ENCODE data around the gene USP48. TPM values are rescaled to one million over a fixed set of nuclear protein-coding genes. Genes with fewer than 3 reads are reported as not detected.
"Not testable (repeated sequence)": the region's sequence is repeated elsewhere in the genome, so short reads cannot be mapped to it uniquely, and the experiment has no call there.

USP48 gene
- total RNA-seq, 2 donors from 2014 or later = 129 to 143 TPM

- H3K27ac Mint-ChIP-seq = no peak overlapping the region
- no peak for DNase-seq
- no peaks in the 10 kb centered on the region for H3K36me3 Mint-ChIP-seq (ENCODE audit: insufficient read depth in 2 of 2)
- peaks cover 7% of the 10 kb centered on the region for H3K4me1 Mint-ChIP-seq (ENCODE audit: low read depth)
- no peak overlapping the region for H3K4me3 Mint-ChIP-seq
- ATAC-seq (replicated peaks in 1 of 2) = no peak
- H3K27me3 Mint-ChIP-seq (ENCODE audit: low read depth) = peaks cover 8% of the 10 kb centered on the region
- no peaks in the 10 kb centered on the region for H3K9me3 Mint-ChIP-seq
Observed at GRCh38 chr1:21640653-21641052, 142.3 kb downstream of the USP48 start.

GRCh38 chr1:21639594-21640041 is 143.3 kb downstream of the USP48 start:
- H3K36me3 Mint-ChIP-seq (ENCODE audit: insufficient read depth in 2 of 2) = no peaks in the 10 kb centered on the region
- H3K27me3 Mint-ChIP-seq (ENCODE audit: low read depth) = peaks cover 8% of the 10 kb centered on the region
- H3K4me1 Mint-ChIP-seq (ENCODE audit: low read depth) = peaks cover 7% of the 10 kb centered on the region
- ATAC-seq (replicated peaks in 1 of 2) = no peak
- no peak overlapping the region for H3K4me3 Mint-ChIP-seq
- no peaks in the 10 kb centered on the region for H3K9me3 Mint-ChIP-seq
- DNase-seq = no peak
- H3K27ac Mint-ChIP-seq = no peak overlapping the region

GRCh38 chr1:21638531-21639341 is 144.2 kb downstream of the USP48 start:
- H3K4me1 Mint-ChIP-seq (ENCODE audit: low read depth) = peaks cover 7% of the 10 kb centered on the region
- H3K27ac Mint-ChIP-seq = no peak overlapping the region
- H3K4me3 Mint-ChIP-seq = no peak overlapping the region
- peaks cover 3% of the 10 kb centered on the region for H3K27me3 Mint-ChIP-seq (ENCODE audit: low read depth)
- H3K36me3 Mint-ChIP-seq (ENCODE audit: insufficient read depth in 2 of 2) = no peaks in the 10 kb centered on the region
- no peaks in the 10 kb centered on the region for H3K9me3 Mint-ChIP-seq
- ATAC-seq (replicated peaks in 1 of 2) = peak; percentile 52 to 66
- no peak for DNase-seq

GRCh38 chr1:21637514-21637913 is 145.4 kb downstream of the USP48 start:
- Mint-ChIP-seq H3K27me3 (ENCODE audit: low read depth) (no peaks in the 10 kb centered on the region), H3K27ac (no peak overlapping the region), H3K9me3 (no peaks in the 10 kb centered on the region), H3K4me3 (no peak overlapping the region), H3K36me3 (ENCODE audit: insufficient read depth in 2 of 2) (no peaks in the 10 kb centered on the region), H3K4me1 (ENCODE audit: low read depth) (peaks cover 7% of the 10 kb centered on the region)
- ATAC-seq (replicated peaks in 1 of 2) (no peak), DNase-seq (no peak)

GRCh38 chr1:21636029-21636428 is 146.9 kb downstream of the USP48 start:
- peaks cover 5% of the 10 kb centered on the region for H3K27me3 Mint-ChIP-seq (ENCODE audit: low read depth)
- H3K9me3 Mint-ChIP-seq = no peaks in the 10 kb centered on the region
- peaks cover 7% of the 10 kb centered on the region for H3K4me1 Mint-ChIP-seq (ENCODE audit: low read depth)
- no peak overlapping the region for H3K27ac Mint-ChIP-seq
- no peaks in the 10 kb centered on the region for H3K36me3 Mint-ChIP-seq (ENCODE audit: insufficient read depth in 2 of 2)
- no peak overlapping the region for H3K4me3 Mint-ChIP-seq
- ATAC-seq (replicated peaks in 1 of 2) = no peak
- no peak for DNase-seq

GRCh38 chr1:21634806-21635535 is 148.0 kb downstream of the USP48 start:
- no peak overlapping the region for H3K27ac Mint-ChIP-seq
- H3K4me3 Mint-ChIP-seq = no peak overlapping the region
- no peaks in the 10 kb centered on the region for H3K36me3 Mint-ChIP-seq (ENCODE audit: insufficient read depth in 2 of 2)
- peaks cover 12% of the 10 kb centered on the region for H3K27me3 Mint-ChIP-seq (ENCODE audit: low read depth)
- H3K9me3 Mint-ChIP-seq = no peaks in the 10 kb centered on the region
- DNase-seq = no peak
- H3K4me1 Mint-ChIP-seq (ENCODE audit: low read depth) = peaks cover 7% of the 10 kb centered on the region
- no peak for ATAC-seq (replicated peaks in 1 of 2)

- no peaks in the 10 kb centered on the region for H3K9me3 Mint-ChIP-seq
- H3K36me3 Mint-ChIP-seq (ENCODE audit: insufficient read depth in 2 of 2) = no peaks in the 10 kb centered on the region
- ATAC-seq (replicated peaks in 1 of 2) = no peak
- peaks cover 12% of the 10 kb centered on the region for H3K27me3 Mint-ChIP-seq (ENCODE audit: low read depth)
- H3K4me1 Mint-ChIP-seq (ENCODE audit: low read depth) = peaks cover 7% of the 10 kb centered on the region
- H3K27ac Mint-ChIP-seq = no peak overlapping the region
- H3K4me3 Mint-ChIP-seq = no peak overlapping the region
- DNase-seq = no peak
Observed at GRCh38 chr1:21633992-21634805, 148.8 kb downstream of the USP48 start.

- DNase-seq (no peak), ATAC-seq (replicated peaks in 1 of 2) (no peak)
- Mint-ChIP-seq H3K4me1 (ENCODE audit: low read depth) (peaks cover under 1% of the 10 kb centered on the region), H3K9me3 (no peaks in the 10 kb centered on the region), H3K27me3 (ENCODE audit: low read depth) (peaks cover 12% of the 10 kb centered on the region), H3K36me3 (ENCODE audit: insufficient read depth in 2 of 2) (no peaks in the 10 kb centered on the region), H3K27ac (no peak overlapping the region), H3K4me3 (no peak overlapping the region)
Observed at GRCh38 chr1:21633141-21633755, 149.7 kb downstream of the USP48 start.

- DNase-seq = no peak
- H3K27ac Mint-ChIP-seq = no peak overlapping the region
- H3K4me1 Mint-ChIP-seq (ENCODE audit: low read depth) = no peaks in the 10 kb centered on the region
- H3K27me3 Mint-ChIP-seq (ENCODE audit: low read depth) = peaks cover 12% of the 10 kb centered on the region
- no peak overlapping the region for H3K4me3 Mint-ChIP-seq
- no peaks in the 10 kb centered on the region for H3K36me3 Mint-ChIP-seq (ENCODE audit: insufficient read depth in 2 of 2)
- no peak for ATAC-seq (replicated peaks in 1 of 2)
- no peaks in the 10 kb centered on the region for H3K9me3 Mint-ChIP-seq
Observed at GRCh38 chr1:21631944-21632887, 150.7 kb downstream of the USP48 start.

- not testable (repeated sequence) for H3K4me3 Mint-ChIP-seq; H3K27ac Mint-ChIP-seq; H3K36me3 Mint-ChIP-seq (ENCODE audit: insufficient read depth in 2 of 2); H3K9me3 Mint-ChIP-seq; ATAC-seq (replicated peaks in 1 of 2); DNase-seq; H3K4me1 Mint-ChIP-seq (ENCODE audit: low read depth)
- peaks cover 12% of the 10 kb centered on the region for H3K27me3 Mint-ChIP-seq (ENCODE audit: low read depth)
Observed at GRCh38 chr1:21631590-21631943, 151.4 kb downstream of the USP48 start.

- no peak overlapping the region for H3K27ac Mint-ChIP-seq
- DNase-seq = no peak
- no peaks in the 10 kb centered on the region for H3K36me3 Mint-ChIP-seq (ENCODE audit: insufficient read depth in 2 of 2)
- no peaks in the 10 kb centered on the region for H3K4me1 Mint-ChIP-seq (ENCODE audit: low read depth)
- no peaks in the 10 kb centered on the region for H3K9me3 Mint-ChIP-seq
- no peak for ATAC-seq (replicated peaks in 1 of 2)
- H3K4me3 Mint-ChIP-seq = no peak overlapping the region
- H3K27me3 Mint-ChIP-seq (ENCODE audit: low read depth) = peaks cover 12% of the 10 kb centered on the region
Observed at GRCh38 chr1:21630571-21631343, 152.2 kb downstream of the USP48 start.

Measured in activated T-cell treated with anti-CD3 and anti-CD28 coated beads, Interleukin-2, amount 50 U/mL, for 72 hours (primary cell).